GM21786 (cell line): Measurements from ENCODE around the gene PGAP3.
"Not testable (repeated sequence)": the region's sequence is repeated elsewhere in the genome, so short reads cannot be mapped to it uniquely, and the experiment has no call there.

ENCODE experiments used
- ATAC-seq: cut with Tn5 transposase; IDR thresholded peaks from one replicate; pipeline ENCODE4 v1.9.1; 2021; ENCODE audit not compliant: unreplicated experiment

PGAP3 gene

DNA sequence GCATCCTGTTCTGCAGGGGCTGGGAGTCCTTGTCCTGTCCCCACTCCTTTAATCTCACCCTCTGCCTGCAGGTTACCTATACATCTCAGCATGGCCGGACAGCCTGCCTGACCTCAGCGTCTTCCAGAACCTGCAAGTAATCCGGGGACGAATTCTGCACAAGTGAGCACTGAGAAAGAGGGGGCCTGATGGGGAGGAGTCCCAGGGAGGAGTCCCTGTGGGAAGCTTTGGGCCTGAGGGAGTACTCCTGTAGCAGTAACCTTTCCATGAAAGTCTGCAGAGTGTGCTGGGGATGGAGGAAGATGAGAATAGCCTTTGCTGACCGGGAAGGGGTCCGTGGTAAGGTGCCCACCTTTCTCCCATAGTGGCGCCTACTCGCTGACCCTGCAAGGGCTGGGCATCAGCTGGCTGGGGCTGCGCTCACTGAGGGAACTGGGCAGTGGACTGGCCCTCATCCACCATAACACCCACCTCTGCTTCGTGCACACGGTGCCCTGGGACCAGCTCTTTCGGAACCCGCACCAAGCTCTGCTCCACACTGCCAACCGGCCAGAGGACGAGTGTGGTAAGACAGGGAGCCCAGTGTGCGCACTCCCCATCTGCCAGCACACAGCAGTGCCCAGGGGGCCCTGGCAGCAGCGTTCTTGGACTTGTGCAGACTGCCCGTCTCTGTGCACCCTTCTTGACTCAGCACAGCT lies 27.7 kb upstream of the PGAP3 start:
- ATAC-seq = no peak

DNA sequence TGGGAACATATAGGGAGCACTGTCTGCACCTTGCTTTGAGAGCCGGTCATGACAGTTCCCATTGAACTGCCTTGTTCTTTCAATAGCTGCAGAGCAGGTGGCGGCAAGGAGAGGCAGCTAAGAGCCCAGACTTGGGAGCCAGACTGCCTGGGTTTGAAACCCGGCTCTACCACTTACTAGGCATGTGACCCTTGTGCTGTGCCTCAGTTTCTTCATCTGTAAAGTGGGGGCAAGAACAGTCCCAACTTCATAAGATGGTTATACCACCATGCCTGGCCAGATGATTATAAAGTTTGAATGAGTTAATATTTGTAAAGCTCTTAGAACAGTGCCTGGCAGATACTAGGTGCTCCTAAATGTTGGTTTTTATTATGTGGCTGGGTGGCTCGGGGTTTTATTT lies 26.4 kb upstream of the PGAP3 start:
- no peak for ATAC-seq

DNA sequence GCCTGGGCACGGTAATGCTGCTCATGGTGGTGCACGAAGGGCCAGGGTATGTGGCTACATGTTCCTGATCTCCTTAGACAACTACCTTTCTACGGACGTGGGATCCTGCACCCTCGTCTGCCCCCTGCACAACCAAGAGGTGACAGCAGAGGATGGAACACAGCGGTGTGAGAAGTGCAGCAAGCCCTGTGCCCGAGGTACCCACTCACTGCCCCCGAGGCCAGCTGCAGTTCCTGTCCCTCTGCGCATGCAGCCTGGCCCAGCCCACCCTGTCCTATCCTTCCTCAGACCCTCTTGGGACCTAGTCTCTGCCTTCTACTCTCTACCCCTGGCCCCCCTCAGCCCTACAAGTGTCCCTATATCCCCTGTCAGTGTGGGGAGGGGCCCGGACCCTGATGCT lies 24.0 kb upstream of the PGAP3 start:
- no peak for ATAC-seq

DNA sequence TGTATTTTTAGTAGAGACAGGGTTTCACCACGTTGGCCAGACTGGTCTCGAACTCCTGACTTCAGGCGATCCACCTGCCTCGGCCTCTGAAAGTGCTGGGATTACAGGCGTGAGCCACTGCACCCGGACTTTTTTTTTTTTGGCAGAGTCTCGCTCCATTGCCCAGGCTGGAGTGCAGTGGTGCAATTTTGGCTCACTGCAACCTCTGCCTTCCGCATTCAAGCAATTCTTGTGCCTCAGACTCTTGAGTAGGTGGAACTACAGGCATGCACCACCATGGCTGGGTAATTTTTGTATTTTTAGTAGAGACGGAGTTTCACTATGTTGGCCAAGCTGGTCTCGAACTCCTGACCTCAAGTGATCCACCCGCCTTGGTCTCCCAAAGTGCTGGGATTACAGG lies 23.2 kb upstream of the PGAP3 start:
- not testable (repeated sequence) for ATAC-seq

DNA sequence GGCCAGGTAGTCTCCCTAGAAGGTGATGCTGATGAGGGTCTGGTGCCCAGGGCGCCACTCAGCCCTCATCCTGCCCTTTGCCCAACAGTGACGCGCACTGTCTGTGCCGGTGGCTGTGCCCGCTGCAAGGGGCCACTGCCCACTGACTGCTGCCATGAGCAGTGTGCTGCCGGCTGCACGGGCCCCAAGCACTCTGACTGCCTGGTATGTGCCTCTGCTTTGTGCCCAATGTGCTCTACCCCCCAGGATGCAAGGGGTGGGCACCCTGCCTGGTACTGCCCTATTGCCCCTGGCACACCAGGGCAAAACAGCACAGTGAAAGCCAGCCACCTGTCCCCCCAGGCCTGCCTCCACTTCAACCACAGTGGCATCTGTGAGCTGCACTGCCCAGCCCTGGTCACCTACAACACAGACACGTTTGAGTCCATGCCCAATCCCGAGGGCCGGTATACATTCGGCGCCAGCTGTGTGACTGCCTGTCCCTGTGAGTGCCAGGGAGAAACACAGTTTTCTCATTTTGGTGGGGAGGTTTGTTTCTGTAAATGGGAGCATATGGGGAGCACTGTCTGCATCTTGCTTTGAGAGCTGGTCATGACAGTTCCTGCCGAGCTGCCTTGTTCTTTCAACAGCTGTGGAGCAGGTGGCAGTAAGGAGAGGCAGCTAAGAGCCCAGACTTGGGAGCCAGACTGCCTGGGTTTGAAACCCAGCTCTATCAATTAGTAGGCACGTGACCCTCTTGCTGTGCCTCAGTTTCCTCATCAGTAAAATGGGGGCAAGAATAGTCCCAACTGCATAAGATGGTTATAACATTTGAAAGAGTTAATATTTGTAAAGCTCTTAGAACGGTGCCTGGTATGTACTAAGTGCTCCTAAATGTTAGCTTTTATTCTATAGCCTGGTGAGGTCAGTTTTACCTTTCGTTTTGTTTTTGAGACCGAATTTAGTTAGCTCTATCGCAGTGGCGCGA lies 22.4 kb upstream of the PGAP3 start:
- ATAC-seq = no peak

DNA sequence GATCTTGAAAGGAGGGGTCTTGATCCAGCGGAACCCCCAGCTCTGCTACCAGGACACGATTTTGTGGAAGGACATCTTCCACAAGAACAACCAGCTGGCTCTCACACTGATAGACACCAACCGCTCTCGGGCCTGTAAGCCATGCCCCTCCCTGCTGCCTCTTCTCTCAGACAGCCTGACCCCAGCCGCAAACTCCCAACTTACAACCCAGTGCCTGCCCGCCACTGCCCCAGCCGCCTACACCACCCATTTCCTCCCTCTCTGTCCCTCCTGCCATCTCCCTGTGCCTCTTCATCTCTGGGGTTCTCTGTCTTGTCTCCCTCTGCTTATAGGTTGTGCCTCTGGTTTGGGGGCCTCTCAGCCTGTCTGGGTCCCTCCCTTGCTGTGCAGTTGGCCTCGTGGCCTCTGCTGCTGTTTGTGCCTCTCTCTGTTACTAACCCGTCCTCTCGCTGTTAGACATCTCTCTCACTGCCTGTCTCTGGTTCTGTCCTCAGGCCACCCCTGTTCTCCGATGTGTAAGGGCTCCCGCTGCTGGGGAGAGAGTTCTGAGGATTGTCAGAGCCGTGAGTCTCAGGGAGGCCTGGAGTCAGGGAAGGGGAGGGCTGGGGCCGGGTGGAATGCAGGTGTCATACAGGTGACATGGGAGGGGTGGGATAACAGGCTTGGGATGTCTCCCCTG lies 21.6 kb upstream of the PGAP3 start:
- ATAC-seq = no peak

DNA sequence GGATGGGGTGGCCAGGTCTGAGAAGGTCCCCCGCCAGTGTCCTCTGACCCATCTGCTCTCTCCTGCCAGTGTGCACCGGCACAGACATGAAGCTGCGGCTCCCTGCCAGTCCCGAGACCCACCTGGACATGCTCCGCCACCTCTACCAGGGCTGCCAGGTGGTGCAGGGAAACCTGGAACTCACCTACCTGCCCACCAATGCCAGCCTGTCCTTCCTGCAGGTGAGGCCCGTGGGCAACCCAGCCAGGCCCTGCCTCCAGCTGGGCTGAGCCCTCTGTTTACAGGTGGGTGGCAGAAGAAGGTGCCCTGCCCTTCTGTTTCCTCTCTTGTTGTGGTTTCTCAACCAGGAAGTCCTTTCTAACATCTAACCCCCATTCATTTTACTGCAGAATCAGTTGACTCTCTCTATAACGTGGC lies 19.1 kb upstream of the PGAP3 start:
- no peak for ATAC-seq

DNA sequence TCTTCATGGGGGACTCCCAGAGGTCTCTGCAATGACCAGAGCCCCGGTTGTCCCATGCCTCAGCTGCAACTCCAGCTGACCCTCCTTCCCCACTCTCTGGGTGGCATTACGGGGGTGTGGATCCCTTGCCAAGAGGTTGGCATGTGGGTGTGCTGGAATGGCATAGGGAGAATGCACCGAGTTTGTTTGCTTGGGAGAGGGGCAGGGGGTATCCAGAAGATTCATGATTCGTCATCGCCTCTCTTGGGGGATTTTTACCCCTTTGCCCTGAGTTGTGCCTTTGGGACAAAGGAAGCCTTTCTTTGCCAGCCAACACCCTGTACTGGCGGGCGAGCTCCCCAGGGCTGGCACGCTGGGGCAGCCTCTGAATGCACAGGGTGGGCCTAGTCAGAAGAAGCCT lies 18.5 kb upstream of the PGAP3 start:
- no peak for ATAC-seq

DNA sequence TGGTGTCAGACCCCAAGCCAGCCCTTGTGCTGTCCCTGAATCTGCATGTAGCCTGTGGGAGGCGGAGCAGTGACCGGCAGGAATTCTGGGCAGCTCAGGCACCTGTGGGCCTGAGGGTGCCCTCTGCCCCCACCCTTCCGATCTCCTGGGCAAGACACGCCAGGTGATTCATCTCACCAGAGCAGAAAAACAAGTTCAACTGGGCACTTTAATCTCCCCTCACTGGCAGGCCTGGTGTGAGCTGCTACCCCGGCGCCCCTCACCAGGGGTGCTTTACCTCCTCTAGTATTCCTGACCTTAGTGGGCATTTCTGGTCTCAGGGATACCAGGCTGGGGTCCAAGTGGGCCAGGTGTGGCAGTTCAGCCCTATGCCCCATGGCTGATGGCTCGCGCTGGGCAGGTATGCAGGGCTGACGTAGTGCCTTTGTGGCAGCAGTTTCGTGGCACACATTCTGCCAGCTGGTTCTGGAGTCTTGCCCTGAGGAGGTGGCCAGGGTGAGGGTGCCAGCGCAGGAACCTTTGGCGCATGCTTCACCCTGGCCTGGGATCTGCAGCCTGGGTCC lies 18.0 kb upstream of the PGAP3 start:
- no peak for ATAC-seq

DNA sequence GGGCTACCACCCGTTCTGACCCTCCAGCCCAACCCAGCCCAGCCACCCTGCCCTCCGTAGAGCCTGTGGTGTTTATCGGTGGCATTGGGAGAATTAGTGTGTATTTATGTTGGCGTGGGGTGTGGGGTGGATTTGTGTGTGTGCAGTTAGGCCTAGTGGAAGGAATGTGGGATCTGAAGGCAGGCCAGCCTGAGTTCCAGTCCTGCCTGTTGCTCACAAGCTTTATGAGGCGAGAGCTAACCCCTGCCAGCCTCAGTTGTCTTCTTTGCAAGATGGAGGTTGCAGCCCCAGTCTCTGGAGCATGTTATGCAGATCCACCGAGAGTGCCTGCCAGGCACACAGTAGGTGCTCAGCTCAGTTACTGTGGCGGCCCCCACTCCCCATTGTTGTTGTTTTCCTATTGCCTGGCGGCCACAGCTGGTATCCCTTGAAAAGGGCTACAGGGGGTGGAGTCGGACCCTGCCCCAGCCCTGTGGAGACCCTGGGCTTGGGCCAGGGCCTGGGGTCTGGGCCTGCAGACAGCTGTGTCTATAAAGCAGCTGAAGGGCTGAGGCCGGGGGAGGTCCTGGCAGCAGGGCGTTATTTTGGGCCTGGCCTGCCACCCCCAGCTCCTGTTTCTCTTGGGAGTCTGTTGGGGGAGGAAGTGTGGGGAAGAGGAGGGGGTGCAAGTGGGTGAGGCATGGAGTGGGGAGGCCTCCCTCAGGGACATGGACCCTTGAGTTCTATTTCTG lies 17.1 kb upstream of the PGAP3 start:
- ATAC-seq = no peak

DNA sequence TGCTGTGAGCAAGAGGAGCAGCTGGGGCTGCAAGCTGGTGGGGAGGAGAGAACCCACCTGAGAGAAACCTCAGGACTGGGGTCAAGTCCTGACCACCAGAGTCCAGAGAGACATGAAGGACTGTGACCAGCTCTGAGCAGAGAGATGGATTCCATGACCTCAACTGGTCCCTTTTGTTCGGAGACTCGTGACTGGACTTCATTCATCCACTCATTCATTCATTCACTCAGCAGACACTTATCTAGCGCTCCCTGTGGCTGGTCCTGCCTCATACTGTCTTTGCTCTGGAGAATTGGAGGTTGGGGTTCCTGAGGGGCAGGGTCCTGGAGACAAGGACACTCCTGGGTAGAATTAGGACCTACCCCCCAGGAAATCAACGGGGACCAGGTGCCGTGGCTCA lies 16.1 kb upstream of the PGAP3 start:
- ATAC-seq = no peak

DNA sequence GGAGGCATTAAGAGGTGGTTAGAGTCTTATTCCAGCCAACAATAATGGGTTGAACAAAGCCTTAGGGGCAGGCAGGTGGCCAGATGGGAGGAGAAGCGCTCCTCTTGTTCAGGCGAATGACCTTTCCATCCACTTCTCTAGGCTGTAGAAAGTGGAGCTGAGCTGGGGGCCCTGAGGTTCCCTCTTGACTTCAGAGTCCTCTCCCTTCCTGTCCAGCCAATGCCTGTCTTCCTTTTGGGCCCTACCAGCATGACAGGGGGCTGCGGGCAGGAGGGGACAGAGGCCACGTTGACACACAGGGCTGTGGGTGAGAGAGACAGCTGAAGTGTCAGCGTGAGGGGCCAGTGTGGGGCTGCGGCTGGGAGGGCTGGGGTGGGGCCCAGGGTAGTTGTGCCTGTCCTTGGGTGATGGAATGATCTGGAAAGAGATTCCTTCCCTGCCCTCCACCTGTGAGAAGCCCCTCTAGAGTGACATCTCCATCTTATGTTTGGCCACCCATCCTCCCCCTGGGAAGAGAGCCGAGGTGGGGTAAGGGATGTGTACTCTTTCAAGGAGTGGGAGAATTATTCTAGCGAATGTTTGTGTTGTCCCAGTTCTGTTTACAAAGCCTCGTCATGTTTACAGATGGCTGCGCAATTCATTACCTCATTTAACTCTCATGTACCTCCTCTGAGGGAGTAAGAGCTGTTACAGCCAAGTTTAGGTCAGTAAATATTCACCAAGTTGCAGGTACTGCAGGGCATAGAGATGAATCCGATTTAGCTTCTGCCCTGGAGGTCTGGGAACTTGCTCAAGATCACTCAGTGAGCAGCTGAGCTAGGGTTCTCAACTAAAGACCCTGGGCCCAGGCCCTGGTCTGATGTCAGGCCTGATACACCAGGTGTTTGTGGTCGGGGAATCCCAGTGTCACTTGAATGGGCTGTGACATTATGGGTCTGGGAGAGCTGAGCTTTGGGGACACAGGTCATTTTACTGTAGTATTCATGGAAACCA lies 15.3 kb upstream of the PGAP3 start:
- ATAC-seq = no peak

DNA sequence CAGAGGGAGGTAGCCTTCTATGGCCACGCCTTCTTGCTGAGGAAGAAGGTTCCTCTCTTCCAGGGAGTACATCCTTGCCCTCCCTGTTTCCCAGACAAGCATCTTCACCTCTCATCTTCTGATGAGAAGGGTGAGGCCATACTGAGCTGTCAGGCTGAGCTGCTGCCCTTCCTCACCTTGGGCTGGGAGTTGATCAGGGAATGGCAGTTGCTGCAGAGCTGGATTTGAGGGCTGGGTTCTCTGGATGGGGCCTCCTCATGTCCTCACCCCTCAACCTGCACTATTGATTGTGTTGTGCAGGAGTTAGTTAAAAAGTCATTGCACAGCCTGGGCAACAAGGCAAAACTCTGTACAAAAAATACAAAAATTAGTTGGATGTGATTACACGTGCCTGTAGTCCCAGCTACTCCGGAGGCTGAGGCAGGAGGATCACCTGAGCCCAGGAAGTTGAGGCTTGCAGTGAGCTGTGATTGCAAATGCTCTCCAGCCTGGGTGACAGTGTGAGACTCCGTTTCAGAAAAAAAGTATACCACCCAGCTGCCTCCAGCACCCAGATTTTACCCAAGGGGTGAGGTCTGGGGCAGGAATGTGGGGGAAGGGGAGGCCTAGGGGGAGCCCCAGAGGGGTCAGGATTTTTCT lies 14.0 kb upstream of the PGAP3 start:
- no peak for ATAC-seq

DNA sequence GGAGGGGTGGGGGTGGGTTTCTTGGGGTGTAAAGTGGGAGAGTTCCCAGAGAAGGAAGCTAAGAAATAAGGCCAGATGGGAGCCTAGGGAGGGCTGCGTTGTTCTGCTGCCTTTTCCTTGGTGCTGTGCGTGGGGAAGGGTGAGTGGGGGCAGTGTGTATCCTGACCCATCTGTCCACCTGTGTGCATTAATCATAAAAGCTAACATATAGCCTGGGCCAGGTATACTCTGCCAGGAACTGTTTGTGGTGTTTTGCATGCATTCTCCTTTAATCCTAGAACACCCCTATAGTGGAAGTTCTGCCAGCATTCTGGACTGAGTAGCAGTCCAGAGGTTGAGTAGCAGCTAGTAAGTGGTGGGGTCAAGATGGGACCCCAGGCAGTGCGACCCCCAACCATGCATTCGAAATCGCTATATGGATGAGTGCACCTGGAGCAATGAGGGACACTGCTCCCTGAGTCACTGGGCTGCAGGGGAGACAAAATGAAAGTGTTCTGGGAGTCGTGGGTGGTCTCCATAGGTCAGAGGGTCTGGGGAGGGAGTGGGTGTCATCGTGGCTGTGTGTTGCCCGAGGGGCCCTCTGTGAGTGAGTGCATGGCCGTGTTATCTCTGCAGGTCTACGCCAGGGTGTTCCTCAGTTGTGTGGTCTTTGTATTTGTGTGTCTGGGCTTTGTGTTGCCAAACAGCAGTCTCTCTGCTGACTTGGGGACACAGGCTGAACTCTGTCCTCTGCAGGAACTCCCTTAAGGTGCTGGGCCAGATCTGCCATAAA lies 13.3 kb upstream of the PGAP3 start:
- ATAC-seq = no peak

DNA sequence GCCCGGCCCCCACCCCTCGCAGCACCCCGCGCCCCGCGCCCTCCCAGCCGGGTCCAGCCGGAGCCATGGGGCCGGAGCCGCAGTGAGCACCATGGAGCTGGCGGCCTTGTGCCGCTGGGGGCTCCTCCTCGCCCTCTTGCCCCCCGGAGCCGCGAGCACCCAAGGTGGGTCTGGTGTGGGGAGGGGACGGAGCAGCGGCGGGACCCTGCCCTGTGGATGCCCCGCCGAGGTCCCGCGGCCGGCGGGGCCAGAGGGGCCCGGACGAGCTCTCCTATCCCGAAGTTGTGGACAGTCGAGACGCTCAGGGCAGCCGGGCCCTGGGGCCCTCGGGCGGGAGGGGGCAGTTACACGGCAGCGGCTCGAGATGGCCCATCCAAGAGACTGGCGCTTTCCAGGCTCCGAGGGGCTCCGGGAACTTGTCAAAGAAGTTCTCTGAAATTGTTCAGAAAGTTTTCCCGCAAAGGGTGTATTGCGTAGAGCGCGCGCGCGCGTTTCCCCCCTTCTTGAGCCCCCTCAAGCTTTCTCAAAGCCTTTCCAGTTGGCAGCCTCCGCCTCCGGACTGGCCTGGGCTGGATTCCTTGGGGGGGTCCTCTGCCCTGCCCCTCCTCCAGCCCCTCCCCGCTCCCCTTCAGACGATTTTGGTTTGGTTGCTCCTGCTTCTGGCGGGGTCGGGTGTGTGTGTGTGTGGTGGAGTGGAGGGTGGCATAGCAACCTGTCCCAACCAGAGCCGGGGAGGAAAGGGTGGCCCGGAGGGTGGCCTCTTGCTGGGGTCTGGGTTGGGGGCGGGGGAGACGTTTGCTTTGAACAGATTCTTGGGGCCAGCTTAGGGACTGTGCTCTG lies 12.5 kb upstream of the PGAP3 start:
- no peak for ATAC-seq

DNA sequence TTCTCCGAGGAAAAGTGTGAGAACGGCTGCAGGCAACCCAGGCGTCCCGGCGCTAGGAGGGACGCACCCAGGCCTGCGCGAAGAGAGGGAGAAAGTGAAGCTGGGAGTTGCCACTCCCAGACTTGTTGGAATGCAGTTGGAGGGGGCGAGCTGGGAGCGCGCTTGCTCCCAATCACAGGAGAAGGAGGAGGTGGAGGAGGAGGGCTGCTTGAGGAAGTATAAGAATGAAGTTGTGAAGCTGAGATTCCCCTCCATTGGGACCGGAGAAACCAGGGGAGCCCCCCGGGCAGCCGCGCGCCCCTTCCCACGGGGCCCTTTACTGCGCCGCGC lies 11.9 kb upstream of the PGAP3 start, which contains the start of gene ERBB2:
Gene ERBB2, plus strand, starts transcription at position 247 of the 330 bp plus-strand sequence. CDS start 175 bp downstream, outside the sequence.
- ATAC-seq = no peak

DNA sequence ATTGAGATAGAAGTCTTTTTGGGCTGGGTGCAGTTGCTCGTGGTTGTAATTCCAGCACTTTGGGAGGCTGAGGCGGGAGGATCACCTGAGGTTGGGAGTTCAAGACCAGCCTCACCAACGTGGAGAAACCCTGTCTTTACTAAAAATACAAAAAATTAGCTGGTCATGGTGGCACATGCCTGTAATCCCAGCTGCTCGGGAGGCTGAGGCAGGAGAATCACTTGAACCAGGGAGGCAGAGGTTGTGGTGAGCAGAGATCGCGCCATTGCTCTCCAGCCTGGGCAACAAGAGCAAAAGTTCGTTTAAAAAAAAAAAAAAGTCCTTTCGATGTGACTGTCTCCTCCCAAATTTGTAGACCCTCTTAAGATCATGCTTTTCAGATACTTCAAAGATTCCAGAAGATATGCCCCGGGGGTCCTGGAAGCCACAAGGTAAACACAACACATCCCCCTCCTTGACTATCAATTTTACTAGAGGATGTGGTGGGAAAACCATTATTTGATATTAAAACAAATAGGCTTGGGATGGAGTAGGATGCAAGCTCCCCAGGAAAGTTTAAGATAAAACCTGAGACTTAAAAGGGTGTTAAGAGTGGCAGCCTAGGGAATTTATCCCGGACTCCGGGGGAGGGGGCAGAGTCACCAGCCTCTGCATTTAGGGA lies 11.4 kb upstream of the PGAP3 start:
- not testable (repeated sequence) for ATAC-seq
